Middle frontal gyrus (tissue), 1 donor: Measurements from ENCODE around the gene OR6N1.

ENCODE experiments used
- DNase-seq: peaks from one replicate; pipeline ENCODE4 v3.0.0-alpha.2; 2015; ENCODE audit warnings: low spot score; ENCODE audit errors: extremely low spot score

The OR6N1 gene, protein sequence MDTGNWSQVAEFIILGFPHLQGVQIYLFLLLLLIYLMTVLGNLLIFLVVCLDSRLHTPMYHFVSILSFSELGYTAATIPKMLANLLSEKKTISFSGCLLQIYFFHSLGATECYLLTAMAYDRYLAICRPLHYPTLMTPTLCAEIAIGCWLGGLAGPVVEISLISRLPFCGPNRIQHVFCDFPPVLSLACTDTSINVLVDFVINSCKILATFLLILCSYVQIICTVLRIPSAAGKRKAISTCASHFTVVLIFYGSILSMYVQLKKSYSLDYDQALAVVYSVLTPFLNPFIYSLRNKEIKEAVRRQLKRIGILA

DNA sequence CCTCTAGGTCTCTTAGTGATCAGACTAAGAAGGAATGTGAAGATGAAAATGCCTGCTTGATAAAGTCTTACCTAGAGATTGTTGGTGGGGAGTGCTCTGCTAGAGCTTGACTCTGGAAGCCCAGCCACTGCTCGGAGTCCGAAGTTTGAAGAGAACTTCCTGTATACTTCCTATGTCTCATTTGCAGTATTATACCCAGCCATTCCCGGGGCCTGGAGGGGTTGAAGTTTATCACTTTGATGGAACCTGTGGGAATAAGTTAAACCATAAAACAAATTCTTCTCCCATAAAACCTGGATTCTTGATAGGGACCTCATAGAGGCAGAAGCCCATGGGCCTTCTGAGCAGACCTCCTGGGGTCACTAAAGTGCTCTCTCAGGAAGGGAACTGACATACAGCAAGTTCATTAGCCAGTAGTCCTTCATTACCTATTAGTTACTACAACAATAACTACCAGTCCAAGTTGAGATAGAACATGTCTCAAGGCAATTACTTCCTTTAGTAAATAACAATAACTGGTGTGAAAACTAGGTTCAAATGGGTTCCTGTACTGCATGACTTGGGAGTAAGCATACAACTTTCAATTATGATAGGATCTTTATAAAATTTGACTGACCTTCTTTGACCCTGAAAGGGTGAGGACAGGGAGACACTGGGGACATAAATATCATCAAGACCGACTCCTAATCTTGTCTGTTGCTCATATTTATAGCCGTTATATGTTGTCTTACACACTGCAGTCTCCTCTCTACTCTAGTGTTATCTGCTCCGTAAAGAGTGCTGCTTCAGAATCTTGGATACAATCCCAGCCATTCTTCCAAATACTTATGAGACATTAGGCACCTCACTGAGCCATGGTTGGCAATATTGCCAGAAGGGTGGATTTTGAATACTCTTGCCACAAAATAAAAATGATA is at the start of gene OR6N1:
Gene OR6N1, minus strand, starts transcription at position 246 of the 917 bp plus-strand sequence. CDS start 5,513 bp downstream, outside the sequence.
- no peak for DNase-seq

- DNase-seq: no peak
These were observed 49.7 kb upstream of the OR6N1 start for GRCh38 chr1:158821723-158822122.

DNA sequence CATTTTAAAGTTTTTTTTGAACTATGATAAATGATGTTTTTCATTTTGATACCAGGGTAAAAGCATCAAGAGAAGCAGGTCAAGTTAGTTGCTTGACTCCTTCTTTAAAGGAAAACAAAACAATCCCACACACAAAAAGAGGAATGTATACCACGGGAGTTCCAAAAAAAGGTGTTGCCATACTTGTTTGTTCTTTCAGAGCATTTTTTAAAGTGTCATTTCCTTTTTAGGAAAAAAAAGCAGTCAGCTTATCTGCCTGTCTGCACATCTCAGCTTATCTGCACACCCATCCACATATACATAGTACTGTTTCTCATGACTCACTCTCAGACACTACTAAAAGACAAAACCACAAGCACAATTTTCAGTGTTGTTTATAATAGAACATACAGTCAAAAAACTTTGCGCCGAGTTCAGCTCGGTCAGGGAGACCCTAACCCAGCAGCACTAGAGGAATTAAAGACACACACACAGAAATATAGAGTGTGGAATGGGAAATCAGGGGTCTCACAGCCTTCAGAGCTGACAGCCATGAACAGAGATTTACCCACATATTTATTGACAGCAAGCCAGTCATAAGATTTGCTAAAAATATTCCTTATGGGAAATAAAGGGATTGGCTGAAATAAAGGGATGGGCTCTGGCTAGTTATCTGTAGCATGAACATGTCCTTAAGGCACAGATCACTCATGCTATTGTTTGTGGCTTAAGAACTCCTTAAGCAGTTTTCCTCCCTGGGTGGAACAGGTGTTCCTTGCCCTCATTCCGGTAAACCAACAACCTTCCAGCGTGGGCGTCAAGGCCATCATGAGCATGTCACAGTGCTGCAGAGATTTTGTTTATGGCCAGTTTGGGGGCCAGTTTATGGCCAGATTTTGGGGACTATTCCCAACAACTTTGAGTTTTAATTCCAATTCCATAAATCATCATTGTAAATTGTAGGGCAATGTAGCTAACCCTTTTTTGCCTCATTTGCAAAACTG is 47.8 kb upstream of the OR6N1 start:
- no peak for DNase-seq

DNA sequence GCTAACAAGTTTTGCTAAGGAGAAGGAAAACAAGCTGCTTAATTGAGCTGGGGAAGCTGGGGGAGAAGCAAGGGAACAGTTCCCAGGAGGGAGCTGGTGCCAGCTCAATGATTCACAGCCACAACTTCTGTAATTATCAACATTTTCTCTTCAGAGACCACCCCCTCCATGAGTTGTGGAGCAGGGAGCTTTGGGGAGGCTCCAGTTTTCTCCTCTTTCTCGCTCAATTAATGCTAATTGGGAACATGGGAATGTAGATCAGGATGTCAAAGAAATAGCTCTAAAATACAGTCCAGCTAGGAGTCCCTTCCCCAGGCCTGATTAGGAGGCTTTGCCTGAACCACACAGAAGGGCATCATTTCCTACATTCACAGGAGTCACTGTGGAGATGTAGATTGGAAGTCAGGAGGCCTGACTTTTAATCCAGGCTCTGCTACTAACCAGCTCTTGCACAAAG is 47.0 kb upstream of the OR6N1 start:
- DNase-seq: peak; percentile 32

DNA sequence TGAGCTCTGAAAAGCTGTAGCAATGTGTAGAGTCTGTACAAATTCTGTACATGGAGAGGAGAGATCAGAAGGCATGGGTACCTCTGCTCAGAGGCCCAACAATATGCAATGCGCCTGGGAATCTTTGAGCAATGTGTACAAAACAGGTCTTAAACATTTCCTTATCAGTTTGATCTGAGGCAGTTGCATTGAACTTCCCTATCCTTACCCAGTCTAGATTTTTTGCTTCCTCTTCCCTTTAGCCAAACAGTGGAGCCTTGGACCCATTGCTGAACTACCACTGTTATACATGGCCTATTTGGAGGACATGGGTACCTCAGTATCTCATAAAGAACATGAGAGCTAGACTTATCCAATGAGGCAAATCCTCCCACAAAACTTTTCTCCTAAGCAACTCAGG is 46.6 kb upstream of the OR6N1 start:
- DNase-seq: no peak

- no peak for DNase-seq
These were observed 43.0 kb upstream of the OR6N1 start for GRCh38 chr1:158814970-158815369.

GRCh38 chr1:158813164-158813563 is 41.2 kb upstream of the OR6N1 start:
- no peak for DNase-seq

GRCh38 chr1:158812336-158812735 is 40.3 kb upstream of the OR6N1 start:
- DNase-seq: no peak

GRCh38 chr1:158810311-158810710 is 38.3 kb upstream of the OR6N1 start:
- DNase-seq: no peak

DNA sequence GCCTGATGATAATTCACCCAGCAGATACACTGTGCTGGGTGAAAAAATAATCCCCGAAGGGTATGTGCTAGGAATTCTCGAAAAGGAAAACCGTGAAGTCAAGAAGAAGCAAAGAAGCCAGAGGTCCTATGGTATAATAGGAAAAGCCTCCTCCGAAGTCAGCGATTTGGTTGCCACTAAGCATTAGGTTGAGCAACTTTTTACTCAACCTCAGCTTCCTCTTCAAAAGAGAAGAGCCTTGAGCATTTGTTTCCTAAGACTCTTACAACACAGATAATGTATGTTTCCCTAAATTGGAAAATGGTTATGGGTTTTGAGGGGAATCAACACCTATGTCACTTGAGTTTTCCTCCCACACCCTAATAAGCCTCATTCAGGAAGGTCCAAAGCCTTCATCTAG is 37.9 kb upstream of the OR6N1 start:
- no peak for DNase-seq

GRCh38 chr1:158809256-158809655 is 37.3 kb upstream of the OR6N1 start:
- DNase-seq: no peak

DNA sequence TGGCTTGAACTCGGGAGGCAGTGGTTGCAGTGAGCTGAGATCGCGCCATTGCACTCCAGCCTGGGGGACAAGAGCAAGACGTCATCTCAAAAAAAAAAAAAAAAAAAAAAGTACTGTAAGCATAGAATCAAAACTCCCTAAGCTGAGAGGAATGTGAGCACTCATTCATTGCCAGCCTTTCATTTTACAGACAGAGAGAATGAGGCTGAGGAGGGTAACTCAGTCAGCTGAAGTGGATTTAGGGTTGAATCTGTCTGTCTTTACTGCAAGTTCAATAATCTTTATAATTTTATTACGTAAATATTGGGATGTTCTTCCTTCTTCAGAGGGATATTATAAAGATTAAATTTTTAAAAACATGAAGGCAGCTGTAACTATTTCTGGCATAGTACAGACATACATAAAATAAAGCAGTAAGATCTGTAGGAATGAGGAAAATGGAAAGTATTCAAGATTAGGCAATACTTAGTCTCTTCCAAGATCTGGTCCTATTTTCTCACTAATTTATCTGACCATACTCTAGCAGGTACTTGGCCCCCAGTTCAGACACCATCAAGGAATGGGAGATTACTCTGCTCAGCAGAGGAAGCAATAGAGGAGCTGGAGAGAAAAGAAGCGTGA is 35.0 kb upstream of the OR6N1 start:
- DNase-seq: no peak

DNA sequence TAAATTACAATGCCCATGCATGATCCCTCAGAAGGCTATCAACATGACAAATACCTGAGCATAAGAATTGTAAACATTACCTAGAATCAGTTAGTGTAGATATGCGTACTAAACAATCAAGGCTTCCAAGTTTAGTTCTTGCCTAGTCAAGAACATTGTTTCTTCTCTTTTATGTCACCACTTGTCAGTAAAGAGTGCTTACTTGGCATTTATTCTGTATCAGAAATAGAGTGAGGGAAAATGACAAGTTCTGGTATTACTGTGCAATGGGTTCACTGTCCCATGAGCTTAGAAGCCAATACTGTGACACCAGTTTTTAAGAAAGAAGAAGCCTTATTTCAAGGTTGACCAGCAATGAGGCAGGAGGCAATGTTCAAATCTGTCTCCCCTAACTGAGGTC is 31.7 kb upstream of the OR6N1 start:
- no peak for DNase-seq

DNA sequence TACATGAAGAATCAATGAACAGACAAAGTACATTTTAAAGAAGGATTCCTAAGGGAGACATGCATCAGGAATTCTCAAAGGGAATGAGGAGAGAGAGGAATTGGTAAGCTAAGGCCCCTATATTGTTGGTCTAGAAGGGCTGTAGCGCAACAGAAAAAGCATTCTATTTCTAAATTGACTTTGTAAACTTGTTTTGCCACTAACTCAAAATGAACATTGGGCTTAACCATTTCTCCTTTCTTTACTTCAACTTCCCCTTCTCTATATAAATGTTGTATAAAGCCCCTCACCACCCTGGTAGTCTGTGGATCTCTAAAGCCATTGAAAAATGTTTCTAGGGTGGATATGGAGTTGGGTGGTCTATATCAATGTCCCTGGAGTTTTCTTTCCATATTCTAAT is 29.4 kb upstream of the OR6N1 start:
- no peak for DNase-seq

DNA sequence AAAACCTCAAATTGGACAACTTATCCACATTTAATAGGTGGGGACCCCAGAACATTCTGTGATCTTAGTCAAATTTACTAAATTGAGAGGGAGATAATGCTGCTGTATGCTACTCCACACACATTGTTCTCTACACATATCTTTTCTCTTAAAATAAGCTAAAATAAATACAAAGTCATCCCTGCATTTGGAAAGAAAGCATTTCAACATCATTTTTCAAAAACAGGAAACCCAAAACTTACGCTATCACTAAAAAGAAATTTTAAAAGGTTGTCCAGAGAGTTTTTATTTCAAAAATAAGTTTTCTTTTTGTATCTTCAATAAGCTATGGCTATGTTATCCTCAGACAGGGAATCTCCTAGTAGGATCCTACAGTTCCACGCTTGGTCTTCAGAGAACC is 28.5 kb upstream of the OR6N1 start:
- no peak for DNase-seq

GRCh38 chr1:158799689-158800088 is 27.7 kb upstream of the OR6N1 start:
- no peak for DNase-seq

DNA sequence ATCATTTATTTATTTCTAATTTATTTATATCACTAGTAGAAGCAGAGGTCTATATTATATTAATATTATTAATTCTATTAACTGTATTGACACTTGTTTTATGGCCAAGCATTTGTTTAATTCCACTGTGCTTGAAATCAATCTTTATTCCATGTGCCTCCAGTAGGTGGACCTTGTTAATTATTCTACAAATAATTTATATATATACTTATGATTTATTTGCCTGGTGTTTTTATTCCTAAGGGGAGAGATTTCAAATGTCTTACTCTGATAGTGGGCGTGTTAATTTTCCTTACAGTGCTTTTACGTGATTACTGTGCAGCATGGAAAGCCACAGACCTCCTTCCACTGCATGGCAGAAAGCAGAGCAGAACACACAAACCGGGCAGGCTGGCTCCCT is 26.5 kb upstream of the OR6N1 start:
- no peak for DNase-seq

GRCh38 chr1:158794247-158794646 is 22.3 kb upstream of the OR6N1 start:
- DNase-seq: no peak

DNA sequence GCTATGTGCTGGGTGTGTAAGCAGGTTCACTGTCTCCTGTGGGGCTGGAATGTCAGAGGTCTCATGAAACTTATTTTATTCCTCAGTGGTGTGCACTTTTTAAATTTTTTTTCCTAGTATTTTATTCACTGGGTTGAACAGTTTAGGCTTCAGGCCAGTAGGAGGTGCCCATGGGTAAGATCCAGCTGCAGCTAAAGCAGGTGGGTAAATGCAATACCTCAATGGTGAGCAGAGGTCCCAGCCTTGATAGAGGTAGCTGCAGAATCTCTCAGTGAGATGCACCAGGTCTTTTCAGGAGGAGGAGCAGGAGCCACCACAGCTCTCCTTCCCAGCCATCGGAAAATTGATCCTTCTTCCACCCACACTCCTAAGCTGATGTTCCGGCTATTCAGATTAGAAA is 21.6 kb upstream of the OR6N1 start:
- no peak for DNase-seq

DNA sequence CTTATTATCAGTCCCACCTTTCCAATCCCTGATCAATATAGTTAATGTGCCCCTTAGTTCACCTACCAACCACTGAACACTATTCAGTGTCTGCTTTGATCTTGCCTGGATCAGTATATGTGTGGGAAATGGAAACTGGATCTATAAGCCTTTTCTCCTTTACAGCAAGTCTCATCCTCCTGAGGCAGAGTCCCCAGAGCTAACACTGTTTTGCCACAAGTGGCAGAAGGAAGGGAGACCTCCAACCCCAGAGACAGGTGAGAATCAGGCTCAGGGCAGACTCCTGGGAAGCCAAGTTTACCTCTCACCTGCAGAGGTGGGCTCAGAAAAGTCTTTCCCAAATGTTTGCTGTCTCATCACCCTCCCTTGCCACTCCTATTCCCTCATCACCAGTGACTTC is 9.1 kb upstream of the OR6N1 start, which contains the start of gene OR6N2:
Gene OR6N2, minus strand, starts transcription at position 101 of the 400 bp plus-strand sequence. CDS start 3,569 bp downstream, outside the sequence.
- DNase-seq: no peak

DNA sequence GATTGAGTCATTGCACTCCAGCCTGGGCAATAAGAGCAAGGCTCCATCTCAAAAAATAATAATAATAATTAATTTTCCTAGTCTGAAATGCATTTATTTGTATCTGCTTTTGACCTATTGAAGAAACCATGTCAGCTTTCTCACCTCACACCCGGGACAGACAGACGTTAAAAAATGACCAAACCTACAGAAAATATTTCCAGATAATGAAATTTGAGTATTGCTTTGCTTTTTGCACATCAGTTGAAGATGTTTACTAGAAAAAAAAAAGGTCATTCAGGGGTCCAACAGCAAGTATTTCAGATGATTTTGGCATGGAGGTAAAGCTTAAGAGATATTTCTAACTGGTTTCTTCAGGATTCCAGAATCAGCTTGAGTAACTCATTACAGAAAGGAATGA is 17.6 kb downstream of the OR6N1 start, which contains the start of gene OR6K6:
Gene OR6K6, plus strand, starts transcription at position 301 of the 400 bp plus-strand sequence. CDS start 168 bp downstream, outside the sequence.
- DNase-seq: no peak
